ENCODE data around the gene HMGCR. TPM values are rescaled to one million over a fixed set of nuclear protein-coding genes. Genes with fewer than 3 reads are reported as not detected.

Gene HMGCR
- total RNA-seq, 1 donor from 2014 or later: 166 TPM

DNA sequence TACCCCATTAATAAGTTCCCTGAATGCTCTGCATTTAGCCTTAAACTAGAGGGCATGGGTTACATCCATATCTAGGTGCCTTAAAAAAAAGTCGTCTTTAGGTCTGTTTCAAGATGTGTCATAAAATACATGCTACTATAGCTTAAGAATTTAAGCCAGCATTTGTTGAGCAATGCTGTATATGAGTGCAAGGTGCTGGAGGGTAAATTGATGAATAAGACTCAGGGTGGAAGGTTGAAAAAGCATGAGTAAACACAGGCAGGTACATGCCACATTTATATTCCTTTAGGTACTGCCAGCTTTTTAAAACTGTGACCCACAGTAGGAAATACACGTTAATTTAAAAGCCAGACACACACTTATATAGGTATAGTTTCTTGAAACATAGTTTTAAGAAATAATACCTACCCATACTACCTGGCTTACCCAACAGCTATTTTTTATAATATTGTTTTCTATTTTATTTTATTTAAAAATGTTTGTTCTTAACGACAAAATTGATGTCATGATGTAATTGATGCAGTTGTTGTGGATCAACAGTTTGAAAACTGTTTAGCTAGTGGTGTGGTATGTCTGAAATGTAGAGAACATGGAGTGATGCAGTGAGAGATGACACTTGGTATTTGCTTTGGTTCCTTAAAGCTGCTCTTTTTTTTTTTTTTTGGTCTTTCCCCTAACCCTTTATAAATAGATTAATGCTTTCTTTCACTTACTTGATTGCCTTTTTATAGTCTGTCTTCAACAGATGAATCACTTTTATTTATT lies 3.9 kb downstream of the HMGCR start:
- DNase-seq (ENCODE audit: low read depth): peak; percentile 65

DNA sequence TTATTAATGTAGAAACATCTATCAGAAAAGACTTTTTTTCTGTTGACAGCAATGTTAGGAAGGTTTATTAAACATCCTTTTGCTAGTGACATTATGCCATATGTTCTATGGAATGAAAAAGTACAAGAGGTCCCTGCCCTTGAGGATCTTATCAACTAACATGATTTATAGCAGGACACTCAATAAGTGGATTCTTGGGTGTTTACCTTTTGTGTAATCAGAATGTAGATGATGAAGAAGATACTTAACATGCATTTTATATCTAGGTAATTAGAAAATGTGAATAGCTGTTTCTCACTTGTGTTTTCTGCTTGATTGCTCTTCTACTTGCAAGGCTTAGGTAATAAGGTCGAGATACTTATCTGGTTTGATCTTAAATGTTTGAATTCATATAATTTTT lies 4.9 kb downstream of the HMGCR start:
- DNase-seq (ENCODE audit: low read depth): no peak

DNA sequence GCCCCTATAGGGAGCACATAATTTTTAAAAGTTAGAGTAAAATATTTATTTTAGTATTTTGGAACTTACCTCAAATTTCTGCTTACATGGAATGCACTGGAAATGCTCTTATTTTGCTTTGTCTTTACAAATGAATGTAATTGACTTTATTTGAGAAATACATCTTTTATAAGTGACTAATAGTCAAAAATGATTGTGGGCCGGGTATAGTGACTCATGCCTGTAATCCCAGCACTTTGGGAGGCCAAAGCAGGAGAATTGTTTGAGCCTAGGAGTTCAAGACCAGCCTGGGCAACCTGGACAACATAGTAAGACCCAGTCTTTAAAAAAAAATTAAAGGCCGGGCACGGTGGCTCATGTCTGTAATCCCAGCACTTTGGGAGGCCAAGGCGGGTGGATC lies 5.8 kb downstream of the HMGCR start:
- no peak for DNase-seq (ENCODE audit: low read depth)

DNA sequence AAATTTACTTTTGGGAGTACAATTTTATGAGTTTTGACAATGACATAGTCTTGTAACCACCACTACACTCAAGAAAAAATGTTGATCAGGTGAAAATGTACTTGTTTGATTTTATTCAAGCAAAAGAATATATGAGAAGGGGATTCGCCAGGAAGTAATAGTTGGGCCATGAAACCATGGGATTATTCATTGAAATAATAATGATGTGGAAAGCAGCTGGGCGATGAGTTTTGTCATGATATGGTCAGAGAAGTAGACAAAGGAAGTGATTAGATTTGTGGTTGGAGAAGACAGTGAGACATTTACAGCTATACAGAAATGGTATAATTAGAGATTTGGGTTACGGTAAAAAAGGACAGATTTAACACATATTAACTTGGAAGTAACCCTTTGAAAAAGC lies 11.2 kb downstream of the HMGCR start:
- DNase-seq (ENCODE audit: low read depth): no peak

DNA sequence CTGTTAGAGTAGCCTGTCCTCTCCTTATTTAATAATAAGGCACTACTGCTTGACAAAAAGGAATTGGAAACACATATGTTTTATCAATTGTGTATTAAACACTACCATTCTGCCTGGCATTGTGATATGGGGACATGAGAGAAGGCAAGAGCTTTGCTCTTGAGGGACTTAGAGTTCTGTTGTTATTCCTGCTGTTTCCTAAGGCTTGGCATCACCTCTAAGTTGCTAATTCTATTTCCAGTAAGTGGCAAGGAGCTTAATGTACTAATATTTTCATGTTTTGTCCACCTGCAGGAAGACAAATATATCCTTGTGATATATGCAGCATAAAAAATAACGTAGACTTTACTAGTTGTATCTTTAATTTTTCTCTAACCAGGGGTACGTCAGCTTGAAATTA lies 12.6 kb downstream of the HMGCR start:
- DNase-seq (ENCODE audit: low read depth): no peak

DNA sequence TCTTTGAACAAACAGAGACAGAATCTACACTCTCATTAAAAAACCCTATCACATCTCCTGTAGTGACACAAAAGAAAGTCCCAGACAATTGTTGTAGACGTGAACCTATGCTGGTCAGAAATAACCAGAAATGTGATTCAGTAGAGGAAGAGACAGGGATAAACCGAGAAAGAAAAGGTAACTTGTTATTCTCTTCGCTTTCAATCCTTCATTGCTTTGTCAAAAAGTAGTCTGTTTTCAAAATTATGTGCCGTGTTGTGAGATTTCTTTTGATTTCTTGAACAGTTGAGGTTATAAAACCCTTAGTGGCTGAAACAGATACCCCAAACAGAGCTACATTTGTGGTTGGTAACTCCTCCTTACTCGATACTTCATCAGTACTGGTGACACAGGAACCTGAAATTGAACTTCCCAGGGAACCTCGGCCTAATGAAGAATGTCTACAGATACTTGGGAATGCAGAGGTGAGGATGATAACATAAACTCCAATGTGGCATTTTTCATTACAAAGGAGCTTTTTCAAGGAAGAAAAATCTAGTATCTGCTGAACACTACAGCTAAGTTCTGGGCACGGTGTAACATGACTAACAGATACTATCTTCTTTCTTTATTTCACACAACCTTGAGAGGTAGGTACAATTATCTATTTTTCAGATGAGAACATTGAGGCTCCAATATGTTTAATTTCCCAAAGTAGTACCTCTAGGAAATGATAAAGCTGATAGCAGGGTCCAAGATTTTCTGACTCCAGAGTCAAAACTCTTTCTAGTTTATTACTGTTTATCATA lies 14.3 kb downstream of the HMGCR start:
- DNase-seq (ENCODE audit: low read depth): no peak

DNA sequence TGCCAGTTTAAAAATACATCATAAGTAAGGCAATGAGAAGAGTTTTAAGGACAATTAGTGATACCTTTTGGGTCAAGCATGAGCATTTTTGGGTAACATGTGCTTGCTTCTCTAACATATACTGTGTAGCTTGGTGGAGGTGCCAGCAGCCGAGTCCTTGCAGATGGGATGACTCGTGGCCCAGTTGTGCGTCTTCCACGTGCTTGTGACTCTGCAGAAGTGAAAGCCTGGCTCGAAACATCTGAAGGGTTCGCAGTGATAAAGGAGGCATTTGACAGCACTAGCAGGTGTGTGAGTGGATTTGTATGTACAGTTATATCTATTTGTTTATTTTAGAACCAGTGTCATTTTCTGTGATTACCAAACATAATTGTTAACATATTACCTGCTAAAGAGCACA lies 18.2 kb downstream of the HMGCR start:
- DNase-seq (ENCODE audit: low read depth): no peak

DNA sequence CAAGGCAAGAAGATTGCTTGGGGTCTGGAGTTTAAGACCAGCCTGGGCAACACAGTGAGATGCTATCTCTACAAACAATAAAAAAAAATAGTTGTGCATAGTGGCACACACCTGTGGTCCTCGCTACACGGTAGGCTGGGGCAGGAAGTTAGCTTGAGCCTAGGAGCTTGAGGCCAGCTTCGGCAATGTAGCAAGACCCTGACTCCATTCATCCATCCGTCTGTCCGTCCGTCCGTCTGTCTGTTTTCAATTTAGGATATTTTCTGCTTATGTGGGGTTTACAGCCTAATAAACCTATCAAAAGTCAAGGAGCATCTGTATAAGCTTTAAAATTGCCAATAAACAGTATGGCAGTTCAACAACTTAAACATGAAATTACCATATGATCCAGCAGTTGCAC lies 19.7 kb downstream of the HMGCR start:
- DNase-seq (ENCODE audit: low read depth): no peak

DNA sequence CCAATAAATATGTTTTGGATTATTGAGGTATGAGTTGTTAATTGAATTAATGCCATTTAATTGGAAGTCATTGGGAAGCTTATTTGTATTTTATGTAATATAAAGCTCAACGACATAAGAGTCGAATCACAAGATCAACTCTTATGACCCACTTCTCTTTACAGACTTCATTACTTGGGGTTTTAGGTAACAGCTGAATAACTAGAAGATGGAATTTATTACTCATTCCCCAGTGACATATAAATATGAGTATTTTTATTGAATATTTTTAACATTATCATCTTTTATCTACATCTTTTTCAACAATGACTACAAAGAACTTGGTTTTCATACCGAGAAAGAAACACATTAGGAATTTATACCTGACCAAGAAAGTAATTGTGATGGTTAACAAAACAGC lies 21.1 kb downstream of the HMGCR start:
- DNase-seq (ENCODE audit: low read depth): no peak

DNA sequence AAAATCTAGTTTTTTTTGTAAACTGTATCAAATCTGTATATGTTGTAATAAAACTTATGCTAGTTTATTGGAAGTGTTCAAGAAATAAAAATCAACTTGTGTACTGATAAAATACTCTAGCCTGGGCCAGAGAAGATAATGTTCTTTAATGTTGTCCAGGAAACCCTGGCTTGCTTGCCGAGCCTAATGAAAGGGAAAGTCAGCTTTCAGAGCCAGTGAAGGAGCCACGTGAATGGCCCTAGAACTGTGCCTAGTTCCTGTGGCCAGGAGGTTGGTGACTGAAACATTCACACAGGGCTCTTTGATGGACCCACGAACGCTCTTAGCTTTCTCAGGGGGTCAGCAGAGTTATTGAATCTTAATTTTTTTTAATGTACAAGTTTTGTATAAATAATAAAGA lies 24.3 kb downstream of the HMGCR start:
- no peak for DNase-seq (ENCODE audit: low read depth)

DNA sequence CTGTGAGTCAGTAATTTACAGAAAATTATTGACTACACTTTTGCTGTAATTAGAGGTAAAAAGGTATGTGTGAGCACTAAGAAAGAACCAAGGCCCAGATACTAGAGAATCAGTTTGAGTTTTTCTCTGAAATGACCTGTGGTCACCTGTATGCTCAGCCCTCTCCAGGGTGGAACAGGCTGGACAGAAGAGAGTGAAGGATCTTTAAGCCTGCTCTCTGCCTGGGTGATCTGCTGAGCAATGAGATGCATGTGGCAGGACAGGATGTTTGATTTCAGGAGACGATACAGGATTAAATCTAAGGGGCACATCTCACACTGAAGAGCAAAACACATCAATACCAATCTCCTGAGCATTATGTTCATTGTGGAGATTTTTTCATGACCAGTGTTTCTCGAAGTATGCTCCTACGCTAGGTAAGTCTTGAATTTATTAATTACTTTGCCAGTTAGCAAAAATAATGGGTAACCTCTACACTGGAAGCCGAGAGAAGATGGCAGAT lies 25.5 kb downstream of the HMGCR start:
- no peak for DNase-seq (ENCODE audit: low read depth)

DNA sequence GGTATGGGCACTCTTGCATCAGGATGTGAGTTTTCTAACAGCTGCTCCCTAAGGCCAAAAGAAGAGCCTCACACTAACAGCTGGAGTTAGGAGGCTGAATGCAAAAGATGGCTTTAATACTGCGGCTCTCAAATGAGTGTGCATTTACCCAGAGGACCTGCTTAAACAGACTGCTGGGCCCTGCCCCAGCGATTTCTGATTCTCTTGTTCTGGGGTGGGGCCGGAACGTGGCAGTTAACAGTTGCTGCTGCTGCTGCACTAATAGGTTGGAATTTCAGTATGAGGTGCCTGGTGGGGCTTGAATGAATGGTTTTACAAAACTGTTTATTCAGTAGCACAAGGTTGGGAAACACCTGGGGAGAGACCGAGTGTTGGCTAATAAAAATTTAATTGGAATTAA lies 26.1 kb downstream of the HMGCR start:
- peak; percentile 56 for DNase-seq (ENCODE audit: low read depth)

DNA sequence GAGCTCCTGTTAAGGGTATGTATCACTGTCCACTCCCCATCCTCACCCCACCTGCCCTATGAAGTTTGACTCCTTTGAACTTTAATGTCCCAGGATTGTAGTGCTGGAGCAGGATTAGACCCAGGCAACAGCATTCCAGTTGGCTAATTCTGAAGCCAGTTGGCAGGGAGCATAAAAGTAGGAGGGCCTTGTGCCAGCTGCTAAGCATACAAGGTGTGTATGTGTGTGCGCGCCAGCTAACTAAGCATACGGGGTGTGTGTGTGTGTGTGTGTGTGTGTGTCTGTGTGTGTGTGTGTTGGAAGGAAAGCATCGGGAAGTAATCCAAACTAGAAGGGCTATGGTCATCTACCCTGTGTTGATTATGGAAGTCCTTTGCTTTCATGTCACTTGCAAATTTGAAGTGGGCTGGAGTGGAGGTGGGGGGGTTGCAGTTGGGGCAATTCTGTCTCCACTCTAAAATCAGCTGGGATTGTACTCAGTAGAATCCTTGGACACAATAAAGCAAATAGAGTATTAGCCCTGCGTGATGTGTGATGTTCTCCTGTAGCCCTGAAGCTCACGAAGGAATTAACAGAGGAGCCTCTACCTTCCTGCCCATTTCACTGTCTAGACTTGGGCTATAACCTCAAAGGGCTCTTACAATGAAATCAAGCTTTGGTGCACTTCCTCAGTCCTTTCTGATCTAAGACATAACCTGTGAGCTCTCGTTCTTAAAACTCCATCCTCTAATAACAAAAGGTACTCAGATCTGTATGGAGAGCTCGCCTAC lies 26.9 kb downstream of the HMGCR start:
- DNase-seq (ENCODE audit: low read depth): peak; percentile 47

DNA sequence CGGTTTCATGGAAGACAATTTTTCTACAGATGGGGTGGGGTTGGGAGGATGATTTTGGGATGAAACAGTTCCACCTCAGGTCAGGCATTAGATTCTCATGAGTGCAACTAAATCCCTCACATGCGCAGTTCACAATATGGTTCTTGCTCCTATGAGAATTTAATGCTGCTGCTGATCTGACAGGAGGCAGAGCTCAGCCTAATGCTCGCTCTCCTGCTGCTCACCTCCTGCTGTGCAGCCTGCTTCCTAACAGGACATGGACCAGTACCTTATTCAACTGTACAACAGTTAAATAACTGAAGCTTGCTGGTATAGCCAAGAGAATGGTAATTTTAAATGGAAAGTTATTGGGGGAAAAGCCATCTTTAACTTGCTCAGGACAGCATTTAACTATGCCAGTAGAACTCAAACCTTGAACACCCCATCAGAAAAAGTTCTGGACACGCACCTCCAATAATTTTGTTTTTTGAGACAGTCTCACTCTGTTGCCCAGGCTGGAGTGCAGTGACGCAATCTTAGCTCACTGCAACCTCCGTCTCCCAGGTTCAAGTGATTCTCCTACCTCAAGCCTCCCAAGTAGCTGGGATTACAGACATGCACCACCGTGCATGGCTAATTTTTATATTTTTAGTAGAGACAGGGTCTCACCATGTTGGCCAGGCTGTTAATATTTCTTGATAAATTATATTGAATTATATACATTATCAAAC lies 27.7 kb downstream of the HMGCR start:
- no peak for DNase-seq (ENCODE audit: low read depth)

DNA sequence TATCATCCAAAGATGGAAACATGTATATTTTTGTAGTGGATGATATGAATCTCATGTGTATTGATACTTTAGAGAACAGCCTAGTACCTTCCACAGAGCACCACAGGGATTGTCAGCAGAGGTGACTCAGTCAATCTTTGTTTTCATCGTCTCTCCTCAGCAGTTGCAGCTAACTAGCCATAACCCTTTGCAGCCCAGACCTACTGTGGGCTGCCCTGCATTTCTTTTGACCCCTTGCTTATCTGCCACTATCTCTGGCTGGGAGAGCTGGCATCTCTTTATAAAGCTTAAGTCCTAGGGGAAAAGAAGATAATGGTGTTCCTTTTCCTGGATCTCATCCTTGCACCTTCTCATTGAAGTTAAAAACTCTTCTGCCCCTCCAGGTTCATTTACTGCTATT lies 28.7 kb downstream of the HMGCR start:
- no peak for DNase-seq (ENCODE audit: low read depth)

DNA sequence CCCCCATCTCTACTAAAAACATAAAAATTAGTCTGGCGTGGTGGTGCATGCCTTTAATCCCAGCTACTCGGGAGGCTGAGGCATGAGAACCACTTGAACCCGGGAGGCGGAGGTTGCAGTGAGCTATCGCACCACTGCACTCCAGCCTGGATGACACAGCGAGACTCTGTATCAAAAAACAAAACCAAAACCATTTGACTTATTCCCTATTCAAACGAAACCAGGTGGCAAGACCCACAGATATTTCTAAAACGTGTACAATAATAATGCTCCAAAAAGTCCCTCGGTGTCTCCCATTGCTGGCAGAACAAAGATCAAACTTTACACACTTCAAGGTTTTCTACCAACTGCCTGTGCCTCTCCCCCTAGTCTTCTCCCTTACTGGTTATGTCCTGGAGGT lies 29.8 kb downstream of the HMGCR start:
- DNase-seq (ENCODE audit: low read depth): no peak

DNA sequence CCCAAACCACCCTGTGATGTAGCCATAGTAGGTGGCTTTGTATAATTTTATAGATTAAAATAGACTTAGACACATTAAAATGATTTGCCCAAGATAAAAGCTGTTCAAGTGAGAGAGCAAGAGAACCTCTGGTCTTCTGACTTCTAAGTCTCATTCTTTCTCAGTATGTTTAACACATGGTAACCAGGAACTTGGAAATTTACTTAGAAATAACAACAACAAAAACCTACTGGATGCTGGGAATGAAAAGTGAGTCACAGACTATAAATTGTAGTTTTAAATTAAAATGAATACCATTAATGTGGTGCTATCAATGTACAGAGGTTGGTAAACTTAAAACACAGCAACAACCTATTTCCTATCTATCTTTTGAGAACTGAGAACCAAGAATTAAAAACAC lies 30.4 kb downstream of the HMGCR start:
- DNase-seq (ENCODE audit: low read depth): peak; percentile 78

DNA sequence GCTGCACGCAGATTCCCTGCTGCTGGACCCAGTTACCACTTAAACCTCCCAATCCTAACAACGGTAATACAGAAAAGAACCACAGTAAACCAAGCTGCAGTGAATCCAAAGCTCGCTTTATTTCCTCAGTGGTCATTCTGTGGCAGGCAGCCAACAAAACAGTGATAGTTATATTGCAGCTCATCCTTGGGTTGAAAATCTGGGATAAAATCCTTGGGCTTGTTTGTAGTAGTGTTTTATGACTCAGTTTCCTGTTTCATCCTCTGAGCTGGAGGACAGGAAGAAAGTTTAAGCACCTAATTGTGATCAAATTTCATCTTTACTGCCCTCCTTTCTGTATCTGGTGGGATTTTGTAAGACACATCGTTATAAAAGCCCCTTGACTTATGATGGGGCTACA lies 31.4 kb downstream of the HMGCR start:
- DNase-seq (ENCODE audit: low read depth): no peak

DNA sequence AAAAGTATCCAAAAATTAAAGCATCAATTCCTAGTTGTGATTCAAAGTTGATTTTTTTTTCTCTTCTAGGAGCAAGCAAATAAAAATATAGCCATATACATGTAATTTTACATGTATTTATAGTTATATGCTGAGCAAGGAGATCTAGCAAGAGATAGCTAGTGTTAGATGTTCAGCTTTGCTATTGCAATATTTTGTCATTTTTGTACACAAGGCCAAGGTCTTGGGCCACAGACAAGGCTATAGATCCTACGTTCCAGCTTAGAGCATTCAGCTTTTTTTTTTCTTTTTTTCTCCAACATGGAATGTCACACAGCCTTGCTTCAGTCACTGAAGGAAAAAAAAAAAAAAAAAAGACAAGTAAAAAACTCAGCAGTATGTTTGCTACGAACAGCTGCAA lies 36.8 kb downstream of the HMGCR start:
- no peak for DNase-seq (ENCODE audit: low read depth)

DNA sequence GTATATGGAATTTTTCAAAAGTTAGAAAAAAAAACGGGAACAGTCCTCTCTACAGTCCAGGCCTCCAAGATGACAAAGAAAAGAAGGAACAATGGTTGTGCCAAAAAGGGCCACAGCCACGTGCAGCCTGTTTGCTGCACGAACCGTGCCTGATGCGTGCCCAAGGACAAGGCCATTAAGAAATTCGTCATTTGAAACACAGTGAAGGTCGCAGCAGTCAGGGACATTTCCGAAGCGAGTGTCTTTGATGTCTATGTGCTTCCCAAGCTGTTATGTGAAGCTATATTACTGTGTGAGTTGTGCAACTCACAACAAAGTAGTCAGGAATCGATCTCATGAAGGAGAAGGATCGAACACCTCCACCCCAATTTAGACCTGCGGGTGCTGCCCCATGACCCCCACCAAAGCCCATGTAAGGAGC lies 37.4 kb downstream of the HMGCR start:
- no peak for DNase-seq (ENCODE audit: low read depth)

DNA sequence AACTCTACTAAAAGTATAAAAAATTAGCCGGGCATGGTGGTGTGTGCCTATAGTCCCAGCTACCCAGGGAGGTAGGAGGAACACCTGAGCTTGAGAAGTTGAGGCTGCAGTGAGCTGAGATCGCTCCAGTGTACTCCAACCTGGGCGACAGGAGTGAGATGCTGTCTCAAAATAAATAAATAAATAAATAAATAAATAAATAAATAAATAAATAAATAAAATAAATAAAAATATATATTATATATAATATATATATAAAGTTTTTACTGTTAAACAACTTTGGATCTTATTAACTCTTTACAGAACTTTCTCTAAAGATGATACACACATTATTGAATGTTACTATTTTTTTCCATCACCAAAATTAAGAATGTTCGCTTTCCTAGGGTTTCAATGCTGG lies 38.4 kb downstream of the HMGCR start:
- no peak for DNase-seq (ENCODE audit: low read depth)

DNA sequence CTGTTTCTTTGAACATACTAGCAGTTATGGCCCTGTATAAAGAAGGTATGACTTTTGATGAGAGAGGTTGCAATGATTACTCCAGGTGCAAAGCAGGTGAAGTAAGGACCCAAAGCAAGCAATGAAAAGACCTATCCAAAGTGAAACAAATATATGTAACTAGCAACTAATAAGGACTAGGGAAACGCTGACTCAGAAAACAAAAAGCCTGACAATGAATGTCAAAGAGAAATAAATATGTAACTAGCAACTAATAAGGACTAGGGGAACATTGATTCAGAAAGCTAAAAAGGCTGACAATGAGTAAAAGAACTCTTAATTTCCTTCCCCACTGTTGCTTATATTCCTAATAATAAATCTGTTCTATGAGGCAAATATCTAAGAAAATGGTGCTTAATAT lies 43.1 kb downstream of the HMGCR start:
- DNase-seq (ENCODE audit: low read depth): no peak

Measured in renal cortical epithelial cell (primary cell).